ENCODE data around the gene CHST11. TPM values are rescaled to one million over a fixed set of nuclear protein-coding genes. Genes with fewer than 3 reads are reported as not detected.

CHST11 gene
- total and polyA plus RNA-seq, 9 of the 15 experiments (the other 6 are each of a cell fraction or from before 2014, with no cell fraction given): 2.3 to 38.7 (median 15.0) TPM

DNA sequence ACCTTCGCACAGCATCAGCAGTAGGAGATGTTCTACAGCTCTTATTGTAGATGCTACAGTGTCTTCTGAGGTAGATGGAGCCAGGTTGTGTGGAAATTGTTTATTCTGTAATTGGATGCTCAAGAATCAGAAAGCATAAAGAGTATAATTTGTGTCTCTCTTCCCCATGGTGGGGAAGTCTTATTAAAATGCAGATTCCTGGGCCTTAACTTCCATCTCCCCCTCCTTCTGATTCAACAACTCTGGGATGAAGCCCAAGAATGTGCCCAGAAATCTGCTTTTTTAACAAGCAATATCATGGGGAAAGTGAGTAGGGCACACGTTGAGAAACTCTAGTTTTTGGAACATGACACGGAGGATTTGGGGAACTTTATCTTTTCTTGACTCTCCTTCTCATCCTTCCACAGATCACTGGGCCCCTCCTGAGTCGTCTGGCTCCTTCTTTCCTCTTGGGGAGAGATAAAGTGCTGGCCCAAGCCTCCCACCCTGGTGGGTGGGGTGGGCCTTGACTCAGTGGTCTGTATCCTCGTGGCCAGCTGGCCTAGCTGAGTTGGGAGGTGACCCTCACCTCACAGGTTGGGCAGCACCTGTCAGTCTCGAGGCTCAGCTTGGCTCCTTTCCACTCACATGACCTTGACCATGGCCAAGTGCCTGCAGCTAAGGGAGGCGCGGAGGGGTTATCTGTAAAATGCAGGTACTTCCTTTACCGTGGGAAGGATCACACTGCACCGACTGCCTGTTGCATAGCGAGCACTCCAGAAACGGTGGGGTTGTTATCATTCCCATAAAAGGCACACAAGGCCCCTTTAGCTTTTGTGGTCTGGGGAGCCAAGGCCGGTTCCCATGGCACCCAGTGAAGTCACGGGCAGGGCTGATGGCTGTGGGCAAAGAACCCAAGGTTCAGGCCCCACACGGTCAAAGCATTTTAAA lies 141.9 kb downstream of the CHST11 start:
- ChIA-PET CTCF (ENCODE audit: low intra/inter-chr PET ratio) (no interaction called here), POLR2A (interaction anchor here (0.6 to 1.0 kb wide), 2 partner anchors 18 to 19 kb away, joined by 3 to 4 read pairs; no protein-coding TSS in a partner anchor)
- ATAC-seq (peak; percentile 87), FAIRE-seq (peak; percentile 96), DNase-seq (ENCODE audit: extremely low read depth in 1 of 4, low spot score in 3 of 4) (peak; percentile 86 to 97 (median 89))
- H3K4me3 ChIP-seq: peak overlapping the region; percentile 6; the same call in 1 of the 2 replicates
- BruUV-seq (replicated peaks): no TSS peak
- H3K9ac ChIP-seq (ENCODE audit: insufficient read depth in 1 of 2, low read depth in 2 of 2, low read length in 2 of 2): peak overlapping the region; percentile 33 to 70
- H3K4me1 ChIP-seq (replicated peaks in 1 of 2; ENCODE audit: control insufficient read depth in 2 of 2, insufficient read depth in 2 of 2, low read length in 2 of 2): peaks cover 26 to 85% of the 10 kb centered on the region in 2 experiments
- no peaks in the 10 kb centered on the region for H3K9me1 ChIP-seq (ENCODE audit: control insufficient read depth, insufficient read depth, low read length)
- 7% methylated on average over 14 of the region's 15 CpGs for WGBS (ENCODE audit: insufficient coverage, low coverage, missing lambda C conversion rate)
- no peaks in the 10 kb centered on the region for H3K27me3 ChIP-seq (ENCODE audit: control insufficient read depth in 2 of 2, insufficient read depth in 2 of 2, low read length in 2 of 2)
- H3K36me3 ChIP-seq (ENCODE audit: control insufficient read depth, insufficient read depth, low read length): peaks cover 11% of the 10 kb centered on the region; the same call in 2 of the 3 replicates
- H4K20me1 ChIP-seq (replicated peaks; ENCODE audit: control insufficient read depth, insufficient read depth, low read length): no peaks in the 10 kb centered on the region; the same call in 1 of the 2 replicates
- H3K9me3 ChIP-seq (replicated peaks; ENCODE audit: control insufficient read depth, insufficient read depth, low read depth, low read length): no peaks in the 10 kb centered on the region
- peak overlapping the region; percentile 69 for H3K4me2 ChIP-seq (ENCODE audit: insufficient read depth, low read length)
- H2AFZ ChIP-seq (ENCODE audit: low read depth, low read length): peak overlapping the region; percentile 52
- intact Hi-C loops (cut with micrococcal nuclease) (loop anchor here (2.0 to 5.0 kb wide), 3 partner anchors 76 to 216 kb away; partner anchors contain the start of gene CHST11), in situ Hi-C loops (cut with MboI) (no loop called here)
- H3K79me2 ChIP-seq (ENCODE audit: control insufficient read depth, insufficient read depth, low read length): peaks cover 86% of the 10 kb centered on the region
- H3K27ac ChIP-seq (ENCODE audit: extremely low read depth, low read depth, low read length): peak overlapping the region; percentile 84
- TF ChIP-seq CCAR2 (IDR thresholded peaks at IDR 0.05; ENCODE audit: low read depth, low read length) (0 out of 2 replicates have a peak, but pooled peaks have one; percentile 26), DIDO1 (tag; IDR thresholded peaks at IDR 0.05; ENCODE audit: low read depth) (no peak), ETV6 (IDR thresholded peaks at IDR 0.05; ENCODE audit: borderline replicate concordance in 1 of 2, low read depth in 2 of 2, low read length in 1 of 2) (peak in 1 of 2 experiments; percentile 63; a peak in 1 of 4 replicates), ETV6 (CRISPR knock-in tag; IDR thresholded peaks at IDR 0.05; ENCODE audit: borderline replicate concordance) (no peak), CBFB (CRISPR knock-in tag; IDR thresholded peaks at IDR 0.05) (peak; percentile 14; the same call in 1 of the 2 replicates), BHLHE40 (IDR thresholded peaks at IDR 0.05; ENCODE audit: low read length) (peak; percentile 90), SMAD2 (IDR thresholded peaks at IDR 0.05; ENCODE audit: low read depth, low read length) (no peak), MCM5 (IDR thresholded peaks at IDR 0.05; ENCODE audit: low read depth) (no peak), SMAD1 (IDR thresholded peaks at IDR 0.05; ENCODE audit: low read depth, low read length, partially characterized antibody) (no peak), RFX1 (IDR thresholded peaks at IDR 0.05) (peak; percentile 92), TBL1XR1 (IDR thresholded peaks at IDR 0.05; ENCODE audit: low read length in 2 of 2) (peak; percentile 77 to 92; a peak in 3 of 4 replicates), NBN (IDR thresholded peaks at IDR 0.05; ENCODE audit: low read depth) (peak; percentile 80), RBFOX2 (IDR thresholded peaks at IDR 0.05; ENCODE audit: low read depth, low read length) (peak; percentile 34; the same call in 1 of the 2 replicates), HDGF (IDR thresholded peaks at IDR 0.05) (0 out of 2 replicates have a peak, but pooled peaks have one; percentile 11)
- TF ChIP-seq, protein P1, sequence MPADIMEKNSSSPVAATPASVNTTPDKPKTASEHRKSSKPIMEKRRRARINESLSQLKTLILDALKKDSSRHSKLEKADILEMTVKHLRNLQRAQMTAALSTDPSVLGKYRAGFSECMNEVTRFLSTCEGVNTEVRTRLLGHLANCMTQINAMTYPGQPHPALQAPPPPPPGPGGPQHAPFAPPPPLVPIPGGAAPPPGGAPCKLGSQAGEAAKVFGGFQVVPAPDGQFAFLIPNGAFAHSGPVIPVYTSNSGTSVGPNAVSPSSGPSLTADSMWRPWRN (IDR thresholded peaks at IDR 0.05; ENCODE audit: low read depth): no peak
- TF ChIP-seq, protein P2, sequence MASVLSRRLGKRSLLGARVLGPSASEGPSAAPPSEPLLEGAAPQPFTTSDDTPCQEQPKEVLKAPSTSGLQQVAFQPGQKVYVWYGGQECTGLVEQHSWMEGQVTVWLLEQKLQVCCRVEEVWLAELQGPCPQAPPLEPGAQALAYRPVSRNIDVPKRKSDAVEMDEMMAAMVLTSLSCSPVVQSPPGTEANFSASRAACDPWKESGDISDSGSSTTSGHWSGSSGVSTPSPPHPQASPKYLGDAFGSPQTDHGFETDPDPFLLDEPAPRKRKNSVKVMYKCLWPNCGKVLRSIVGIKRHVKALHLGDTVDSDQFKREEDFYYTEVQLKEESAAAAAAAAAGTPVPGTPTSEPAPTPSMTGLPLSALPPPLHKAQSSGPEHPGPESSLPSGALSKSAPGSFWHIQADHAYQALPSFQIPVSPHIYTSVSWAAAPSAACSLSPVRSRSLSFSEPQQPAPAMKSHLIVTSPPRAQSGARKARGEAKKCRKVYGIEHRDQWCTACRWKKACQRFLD (CRISPR knock-in tag; IDR thresholded peaks at IDR 0.05): peak; percentile 84
- TF ChIP-seq, protein P3, sequence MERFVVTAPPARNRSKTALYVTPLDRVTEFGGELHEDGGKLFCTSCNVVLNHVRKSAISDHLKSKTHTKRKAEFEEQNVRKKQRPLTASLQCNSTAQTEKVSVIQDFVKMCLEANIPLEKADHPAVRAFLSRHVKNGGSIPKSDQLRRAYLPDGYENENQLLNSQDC (CRISPR knock-in tag; IDR thresholded peaks at IDR 0.05): no peak
- TF ChIP-seq, protein P4, sequence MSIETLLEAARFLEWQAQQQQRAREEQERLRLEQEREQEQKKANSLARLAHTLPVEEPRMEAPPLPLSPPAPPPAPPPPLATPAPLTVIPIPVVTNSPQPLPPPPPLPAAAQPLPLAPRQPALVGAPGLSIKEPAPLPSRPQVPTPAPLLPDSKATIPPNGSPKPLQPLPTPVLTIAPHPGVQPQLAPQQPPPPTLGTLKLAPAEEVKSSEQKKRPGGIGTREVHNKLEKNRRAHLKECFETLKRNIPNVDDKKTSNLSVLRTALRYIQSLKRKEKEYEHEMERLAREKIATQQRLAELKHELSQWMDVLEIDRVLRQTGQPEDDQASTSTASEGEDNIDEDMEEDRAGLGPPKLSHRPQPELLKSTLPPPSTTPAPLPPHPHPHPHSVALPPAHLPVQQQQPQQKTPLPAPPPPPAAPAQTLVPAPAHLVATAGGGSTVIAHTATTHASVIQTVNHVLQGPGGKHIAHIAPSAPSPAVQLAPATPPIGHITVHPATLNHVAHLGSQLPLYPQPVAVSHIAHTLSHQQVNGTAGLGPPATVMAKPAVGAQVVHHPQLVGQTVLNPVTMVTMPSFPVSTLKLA (conservative IDR thresholded peaks at IDR 0.05): peak; percentile 40 to 72; a peak in 2 of 4 replicates
